ENCODE data around the gene KPNA6.

The KPNA6 gene

DNA sequence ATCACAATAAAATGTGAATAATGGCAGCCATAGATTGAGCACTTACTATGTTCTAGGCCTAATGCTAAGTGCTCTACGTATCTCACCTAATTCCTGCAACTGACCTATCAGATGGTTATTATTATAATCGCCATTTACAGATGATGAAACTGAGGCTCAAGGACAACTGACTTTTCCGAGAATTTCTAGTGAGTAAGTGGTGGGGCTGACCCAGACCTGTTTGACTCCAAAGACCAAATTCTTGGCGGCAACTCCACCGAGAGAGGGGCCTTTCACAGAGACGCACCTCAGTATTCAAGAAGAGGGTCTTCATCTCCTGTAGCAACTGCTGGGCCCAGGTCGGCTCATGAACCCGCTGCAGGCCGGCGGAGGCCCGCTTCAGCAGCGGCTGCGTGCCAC lies 113.7 kb downstream of the KPNA6 start:
- DNase-seq: no peak

DNA sequence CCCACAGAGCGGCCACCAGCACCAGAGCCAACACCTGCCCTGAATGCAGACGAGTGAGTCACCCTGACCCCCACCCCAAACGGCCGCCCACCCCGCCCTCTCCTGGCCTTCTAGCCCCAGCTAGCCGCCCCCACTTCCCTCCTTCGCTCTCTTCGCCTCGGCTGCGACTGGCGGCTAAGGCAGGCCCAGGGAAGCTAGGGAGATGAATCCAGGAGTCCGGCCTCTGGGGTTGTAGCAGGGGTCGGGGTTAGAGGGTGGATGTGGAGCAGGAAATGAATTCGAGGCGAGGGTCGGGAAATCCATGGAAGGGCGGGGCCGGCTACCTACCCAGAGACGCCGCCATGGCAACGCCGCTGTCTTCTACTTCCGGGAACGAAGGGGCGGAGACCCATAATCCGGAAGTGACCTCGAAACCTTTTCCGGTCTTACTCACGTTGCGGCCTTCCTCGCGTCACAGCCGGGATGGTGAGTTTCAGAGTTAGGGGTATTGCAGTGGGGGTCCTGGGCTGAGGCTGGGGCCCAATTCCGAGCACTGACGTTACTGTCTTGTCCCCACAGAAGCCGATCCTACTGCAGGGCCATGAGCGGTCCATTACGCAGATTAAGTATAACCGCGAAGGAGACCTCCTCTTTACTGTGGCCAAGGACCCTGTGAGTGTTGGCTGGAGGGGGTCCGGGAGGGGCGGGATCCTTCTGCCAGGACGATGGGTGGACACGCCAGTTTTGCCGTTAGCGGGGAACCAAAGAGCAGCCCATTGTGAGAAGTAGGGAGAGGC lies 114.3 kb downstream of the KPNA6 start, which contains the start of the genes EIF3I and TMEM234:
TSS of gene EIF3I (plus strand) at position 428 of the 776 bp plus-strand sequence. CDS start at position 463, 35 bp downstream.
TSS of gene TMEM234 (minus strand) at position 374 of the 776 bp plus-strand sequence. CDS start at position 343, 31 bp downstream.
- DNase-seq: peak; percentile 90

DNA sequence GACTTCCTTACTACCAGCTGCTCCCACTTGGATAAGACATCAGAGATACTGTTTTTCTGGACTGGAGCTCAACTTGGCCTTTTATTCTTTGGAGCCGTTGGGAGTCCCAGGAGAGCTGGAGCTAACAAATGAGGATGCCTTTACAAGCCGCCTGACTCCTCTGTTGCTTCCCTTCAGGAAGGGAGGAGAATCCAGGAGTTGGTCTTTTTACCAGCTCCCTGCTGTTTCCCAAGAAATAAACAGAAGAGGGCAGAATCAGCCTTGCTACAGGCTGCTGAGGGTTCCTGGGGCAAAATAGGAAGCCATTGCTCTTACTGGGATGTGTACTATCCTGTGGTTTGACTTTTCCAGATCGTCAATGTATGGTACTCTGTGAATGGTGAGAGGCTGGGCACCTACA lies 115.8 kb downstream of the KPNA6 start:
- no peak for DNase-seq

GRCh38 chr1:32224285-32224684 lies 116.4 kb downstream of the KPNA6 start:
- DNase-seq: no peak

Measured in NCI-H226 (cell line).